IPS-15b (cell line): ENCODE data around the gene SULT4A1.

Experiments used
- H3K27me3 ChIP-seq: one replicate; pipeline ENCODE4 v1.6.1; 2013; ENCODE audit warnings: low read length; ENCODE audit not compliant: control insufficient read depth, insufficient read depth
- H3K36me3 ChIP-seq: one replicate; pipeline ENCODE4 v1.6.1; 2013; ENCODE audit warnings: low read length; ENCODE audit not compliant: control insufficient read depth, insufficient read depth
- H3K4me1 ChIP-seq: one replicate; pipeline ENCODE4 v1.6.1; 2013; ENCODE audit warnings: mild to moderate bottlenecking, low read length; ENCODE audit not compliant: control insufficient read depth, insufficient read depth
- H3K4me3 ChIP-seq: one replicate; pipeline ENCODE4 v1.5.1; 2013; ENCODE audit warnings: low read depth, low read length
- H3K9ac ChIP-seq: one replicate; pipeline ENCODE4 v1.6.1; 2013; ENCODE audit warnings: low read depth, mild to moderate bottlenecking, low read length
- H3K9me3 ChIP-seq: one replicate; pipeline ENCODE4 v1.6.1; 2013; ENCODE audit warnings: mild to moderate bottlenecking, low read length; ENCODE audit not compliant: control insufficient read depth, insufficient read depth

The SULT4A1 gene

DNA sequence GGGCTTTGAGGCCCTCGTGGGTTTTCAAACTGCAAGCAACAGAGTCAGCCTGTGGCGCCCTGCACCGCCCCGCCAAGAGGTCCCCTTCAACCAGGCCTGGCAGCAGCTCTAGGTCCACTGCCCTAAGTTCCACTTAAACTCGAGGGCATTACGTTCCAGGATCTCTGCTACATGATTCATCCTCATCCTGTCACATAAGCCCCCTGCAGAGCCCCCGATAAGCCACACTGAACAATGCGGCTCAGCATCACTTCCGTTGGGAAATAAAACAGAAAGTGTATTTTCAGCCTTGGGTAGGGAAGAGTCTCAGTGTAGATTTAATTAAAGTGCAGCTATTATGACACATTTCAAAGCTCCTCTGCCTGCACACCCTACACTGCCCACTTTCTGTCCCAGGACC, 24.6 kb downstream of the SULT4A1 start:
- no peak overlapping the region for H3K9ac ChIP-seq
- H3K9me3 ChIP-seq, result no peaks in the 10 kb centered on the region
- no peaks in the 10 kb centered on the region for H3K4me1 ChIP-seq
- no peak overlapping the region for H3K4me3 ChIP-seq
- peaks cover 35% of the 10 kb centered on the region for H3K36me3 ChIP-seq
- no peaks in the 10 kb centered on the region for H3K27me3 ChIP-seq

DNA sequence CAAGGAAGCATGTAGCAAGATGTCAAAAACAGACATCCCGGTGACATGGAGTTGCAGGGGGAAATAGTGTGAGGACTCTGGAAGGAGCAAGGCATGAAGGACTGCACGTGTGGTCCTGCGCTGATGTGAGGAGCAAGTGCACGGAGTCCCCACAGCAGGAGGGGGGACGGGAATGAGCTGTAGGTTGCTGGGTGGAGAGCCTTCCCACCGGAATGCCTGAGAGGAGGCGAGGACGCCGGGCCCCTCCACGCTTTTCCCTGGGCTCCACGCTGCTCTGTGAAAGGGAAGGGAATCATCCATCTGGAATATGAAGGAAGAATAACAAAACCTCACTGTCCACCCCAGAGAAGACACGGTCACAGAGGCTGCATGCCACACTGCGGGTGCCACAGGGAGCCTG, 26.6 kb downstream of the SULT4A1 start:
- H3K4me3 ChIP-seq, result no peak overlapping the region
- no peak overlapping the region for H3K9ac ChIP-seq
- H3K36me3 ChIP-seq, result peaks cover 42% of the 10 kb centered on the region
- H3K9me3 ChIP-seq, result no peaks in the 10 kb centered on the region
- no peaks in the 10 kb centered on the region for H3K4me1 ChIP-seq
- H3K27me3 ChIP-seq, result no peaks in the 10 kb centered on the region

DNA sequence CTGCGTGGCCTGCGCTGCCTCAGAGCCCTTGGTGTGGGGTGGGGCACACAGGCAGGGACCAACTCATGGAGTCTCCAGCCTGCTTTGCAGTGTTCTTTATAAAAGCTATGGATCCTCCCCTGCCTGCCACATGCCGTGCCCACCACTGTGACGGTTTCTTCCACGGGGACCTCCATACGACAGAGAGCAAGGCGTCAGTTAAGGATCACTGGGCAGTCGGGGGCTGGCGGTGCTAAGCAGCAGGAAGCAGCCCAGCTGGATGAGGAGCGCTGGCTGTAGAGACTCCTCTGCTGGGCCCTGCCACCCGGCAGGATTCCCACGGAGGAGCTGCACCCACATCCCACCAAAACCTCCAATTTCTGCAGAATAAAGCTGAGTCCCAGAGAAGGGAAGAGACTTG, 27.1 kb downstream of the SULT4A1 start:
- Histone ChIP-seq H3K36me3 (peaks cover 47% of the 10 kb centered on the region), H3K4me3 (no peak overlapping the region), H3K9ac (no peak overlapping the region), H3K27me3 (no peaks in the 10 kb centered on the region), H3K4me1 (no peaks in the 10 kb centered on the region), H3K9me3 (no peaks in the 10 kb centered on the region)

DNA sequence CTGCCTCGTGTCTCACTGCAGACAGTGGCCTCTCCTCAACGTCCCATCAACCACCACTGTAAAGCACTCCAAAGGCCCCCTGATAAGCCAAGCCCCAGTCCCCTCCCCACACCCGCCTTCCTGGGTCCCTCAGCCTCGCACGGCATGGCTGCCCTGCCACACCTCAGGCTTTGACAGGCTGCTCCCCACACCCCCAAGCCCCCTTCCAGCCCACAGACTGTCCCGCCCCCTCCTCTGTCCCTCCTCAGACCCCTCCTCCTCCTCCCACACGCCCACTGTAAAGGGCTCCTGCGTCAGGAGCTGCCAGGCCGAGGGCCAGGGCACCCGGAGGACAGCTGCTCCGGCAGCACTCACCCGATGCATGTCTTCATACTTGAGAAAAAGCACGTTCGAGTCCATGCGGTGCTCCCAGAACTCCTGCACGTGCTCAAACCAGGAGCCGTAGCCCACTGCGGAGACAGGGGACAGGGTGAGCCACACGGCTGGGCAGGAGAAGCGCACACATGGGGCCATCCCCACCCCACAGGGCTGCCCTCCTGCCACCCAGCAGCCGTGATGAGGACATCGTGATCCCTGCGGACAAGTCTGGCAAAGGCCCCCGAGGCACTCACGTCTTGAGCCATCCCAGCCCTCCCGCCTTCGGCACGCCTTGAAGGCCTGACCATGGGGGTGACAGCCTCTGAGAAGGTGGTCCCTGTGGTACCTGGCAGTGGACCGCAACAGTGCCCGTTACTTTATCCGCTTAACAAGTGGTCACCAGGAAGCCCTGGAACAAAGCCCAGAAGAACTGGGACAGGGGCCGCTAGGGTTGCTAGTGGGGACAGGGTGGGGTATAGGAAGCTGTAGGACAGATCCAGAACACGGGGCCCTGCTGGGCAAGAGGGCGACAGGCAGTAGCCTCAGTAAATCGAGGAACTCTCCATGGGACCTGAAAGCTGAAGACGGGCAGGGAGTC, 28.8 kb downstream of the SULT4A1 start:
- peaks cover 39% of the 10 kb centered on the region for H3K36me3 ChIP-seq
- H3K4me3 ChIP-seq, result no peak overlapping the region
- no peaks in the 10 kb centered on the region for H3K27me3 ChIP-seq
- no peaks in the 10 kb centered on the region for H3K9me3 ChIP-seq
- no peaks in the 10 kb centered on the region for H3K4me1 ChIP-seq
- no peak overlapping the region for H3K9ac ChIP-seq

DNA sequence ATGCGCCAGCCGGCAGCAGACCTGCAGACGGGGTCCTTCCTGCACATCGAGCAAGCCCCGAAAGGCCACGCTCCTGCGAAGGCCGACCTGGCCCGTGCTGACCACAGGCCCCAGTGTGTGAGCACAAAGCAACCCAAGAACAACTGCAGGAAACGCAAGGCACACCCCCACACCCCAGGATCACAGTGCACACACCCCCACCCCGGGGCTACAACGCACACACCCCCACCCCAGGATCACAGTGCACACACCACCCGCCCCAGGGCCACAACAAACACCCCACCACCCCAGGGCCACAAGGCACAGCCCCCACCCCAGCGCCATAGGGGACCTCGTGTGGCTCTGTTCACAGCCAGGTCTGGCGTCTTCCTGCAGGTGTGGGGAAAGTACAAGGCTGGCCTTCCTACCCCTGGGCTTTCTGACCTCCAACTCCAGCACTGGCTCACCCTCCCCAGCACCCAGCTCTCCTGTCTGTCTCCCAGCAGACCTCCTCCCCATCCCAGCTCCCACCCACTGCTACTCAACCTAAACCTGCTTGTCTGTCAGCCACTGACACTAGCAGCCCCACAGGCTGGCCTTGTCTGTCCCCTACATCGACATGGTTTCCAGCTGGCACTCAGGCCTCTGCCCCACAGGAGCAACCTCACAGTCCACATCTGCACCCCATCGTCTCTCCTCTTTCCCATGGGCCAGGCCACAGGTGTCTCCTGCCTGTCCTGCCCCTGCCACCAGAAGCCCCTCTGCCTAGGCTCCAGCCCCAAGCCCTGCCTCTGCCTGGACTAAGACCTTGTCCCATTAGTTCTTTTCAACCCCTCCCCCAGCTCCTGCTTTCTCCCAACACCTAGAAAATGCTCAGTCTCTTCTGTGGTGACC, 29.7 kb downstream of the SULT4A1 start:
- Histone ChIP-seq H3K9me3 (no peaks in the 10 kb centered on the region), H3K4me3 (no peak overlapping the region), H3K36me3 (peaks cover 40% of the 10 kb centered on the region), H3K4me1 (no peaks in the 10 kb centered on the region), H3K27me3 (no peaks in the 10 kb centered on the region), H3K9ac (no peak overlapping the region)

DNA sequence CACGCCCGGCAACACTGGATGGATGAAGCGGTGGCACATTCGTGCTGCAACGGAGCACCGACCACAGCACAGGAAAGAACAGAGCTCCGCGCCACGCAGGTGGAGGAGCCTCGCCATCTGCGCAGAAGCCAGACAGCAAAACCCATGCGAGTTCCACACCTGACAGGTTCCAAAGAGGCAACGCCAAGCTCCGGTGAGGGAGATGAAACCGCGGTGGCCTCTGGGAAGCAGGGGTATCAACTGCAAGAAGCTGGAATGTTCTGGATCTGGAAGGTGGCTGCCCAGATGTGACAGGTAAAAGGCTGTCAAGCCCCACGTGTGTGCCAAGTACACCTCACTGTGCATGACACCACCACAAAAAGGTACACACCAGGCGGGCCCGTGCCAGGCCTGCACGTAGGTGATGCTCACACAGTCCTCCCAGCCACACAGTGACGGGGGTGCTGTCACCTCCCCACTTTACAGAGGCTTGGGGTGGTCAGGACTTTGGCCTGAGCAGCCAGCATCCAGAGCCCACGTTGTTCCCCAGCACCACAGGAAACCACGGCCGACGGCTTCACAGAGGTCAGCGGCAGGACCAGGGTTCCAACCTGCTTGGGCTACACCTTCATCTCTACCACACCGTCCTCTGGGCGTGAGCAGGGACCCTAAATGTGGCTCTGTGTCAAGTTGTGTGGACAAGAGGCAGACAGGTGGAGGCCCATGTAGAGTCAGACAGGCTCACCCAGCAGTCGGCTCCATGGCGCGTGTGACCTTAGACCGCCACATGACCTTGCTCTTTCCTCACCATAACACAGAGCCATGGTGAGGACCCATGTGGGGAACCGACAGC, 30.5 kb downstream of the SULT4A1 start:
- H3K36me3 ChIP-seq, result peaks cover 34% of the 10 kb centered on the region
- H3K9me3 ChIP-seq, result no peaks in the 10 kb centered on the region
- H3K4me1 ChIP-seq, result no peaks in the 10 kb centered on the region

DNA sequence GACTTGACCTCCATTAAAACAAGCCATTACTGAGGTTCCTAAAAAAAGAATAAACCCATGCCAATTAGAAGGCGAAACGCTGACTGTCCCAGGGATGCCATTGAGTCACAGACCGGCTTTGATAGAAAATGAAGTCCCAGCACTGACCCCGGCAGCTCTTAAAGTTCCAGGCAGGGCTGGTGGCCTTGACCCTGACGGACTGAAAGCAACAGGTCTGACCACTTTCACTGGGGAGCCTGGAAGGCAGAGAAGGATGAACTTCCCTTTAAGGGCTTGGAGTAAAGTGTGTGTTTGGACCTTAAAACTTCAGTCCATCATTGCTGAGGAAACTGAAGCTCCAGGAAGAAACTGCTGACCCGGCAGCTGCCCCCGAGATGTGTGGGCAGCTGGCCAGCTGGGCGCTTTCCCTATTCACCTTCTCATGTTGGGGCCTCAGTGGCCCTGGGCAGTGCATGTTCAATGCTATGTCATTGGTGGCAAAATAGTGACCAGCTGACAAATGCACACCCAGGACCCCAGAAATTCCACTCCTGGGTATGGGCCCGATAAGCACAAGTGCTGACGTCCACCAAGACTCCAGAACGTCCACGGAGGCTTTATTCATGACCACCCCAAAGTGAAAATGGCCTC, 31.3 kb downstream of the SULT4A1 start:
- Histone ChIP-seq H3K36me3 (peaks cover 35% of the 10 kb centered on the region), H3K4me1 (no peaks in the 10 kb centered on the region), H3K4me3 (no peak overlapping the region), H3K9me3 (no peaks in the 10 kb centered on the region), H3K9ac (no peak overlapping the region), H3K27me3 (no peaks in the 10 kb centered on the region)

More for the DNA sequence above, 30.5 kb downstream of the SULT4A1 start:
- Histone ChIP-seq H3K27me3 (no peaks in the 10 kb centered on the region), H3K9ac (no peak overlapping the region), H3K4me3 (no peak overlapping the region)

DNA sequence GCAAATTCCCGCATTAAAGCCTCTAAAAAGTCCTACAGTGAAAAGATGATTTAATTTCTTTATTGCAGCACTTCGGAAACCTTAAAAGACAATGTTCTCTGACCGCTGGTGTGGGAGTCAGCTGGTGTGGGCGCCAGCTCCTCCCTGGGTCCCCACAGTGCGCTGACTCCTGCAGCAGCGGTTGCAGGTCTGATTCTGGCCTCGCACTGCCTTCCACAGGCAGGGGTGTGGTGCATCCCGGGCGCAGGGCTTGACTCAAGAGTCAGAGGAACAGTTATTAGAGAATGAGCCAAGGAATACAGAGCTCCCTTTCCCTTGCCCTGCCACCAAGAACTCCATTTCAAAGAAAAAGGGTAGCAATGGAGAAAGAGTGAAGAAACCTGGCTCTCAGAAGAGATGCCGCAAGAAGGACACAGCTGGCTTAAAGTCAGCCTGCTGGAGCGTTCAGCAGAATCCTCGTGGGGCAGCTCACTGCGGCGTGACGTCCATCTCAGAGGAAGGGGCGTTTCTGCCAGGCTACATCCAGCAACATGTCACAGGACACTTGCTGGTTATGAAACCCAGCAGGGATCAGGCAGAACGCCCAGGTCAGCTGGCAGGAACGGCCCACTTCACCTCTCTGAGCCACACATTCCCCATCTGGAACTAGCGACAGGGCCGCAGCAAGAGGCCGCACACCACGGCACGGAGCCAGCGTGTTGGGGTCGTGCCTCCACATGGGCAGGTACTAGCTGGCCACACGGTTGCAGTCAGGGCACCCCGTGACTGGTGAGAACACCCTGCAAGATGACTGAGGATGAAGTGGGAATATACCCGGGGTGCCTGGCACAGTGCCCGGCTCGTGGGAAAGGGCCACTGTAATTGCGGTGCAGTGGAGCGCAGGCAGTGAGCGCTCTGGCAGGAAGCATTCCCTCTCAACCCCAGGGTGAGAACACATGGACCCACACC, 32.1 kb downstream of the SULT4A1 start:
- no peaks in the 10 kb centered on the region for H3K27me3 ChIP-seq
- peaks cover 2% of the 10 kb centered on the region for H3K4me1 ChIP-seq
- no peaks in the 10 kb centered on the region for H3K9me3 ChIP-seq
- no peak overlapping the region for H3K4me3 ChIP-seq
- no peak overlapping the region for H3K9ac ChIP-seq
- H3K36me3 ChIP-seq, result peaks cover 41% of the 10 kb centered on the region

DNA sequence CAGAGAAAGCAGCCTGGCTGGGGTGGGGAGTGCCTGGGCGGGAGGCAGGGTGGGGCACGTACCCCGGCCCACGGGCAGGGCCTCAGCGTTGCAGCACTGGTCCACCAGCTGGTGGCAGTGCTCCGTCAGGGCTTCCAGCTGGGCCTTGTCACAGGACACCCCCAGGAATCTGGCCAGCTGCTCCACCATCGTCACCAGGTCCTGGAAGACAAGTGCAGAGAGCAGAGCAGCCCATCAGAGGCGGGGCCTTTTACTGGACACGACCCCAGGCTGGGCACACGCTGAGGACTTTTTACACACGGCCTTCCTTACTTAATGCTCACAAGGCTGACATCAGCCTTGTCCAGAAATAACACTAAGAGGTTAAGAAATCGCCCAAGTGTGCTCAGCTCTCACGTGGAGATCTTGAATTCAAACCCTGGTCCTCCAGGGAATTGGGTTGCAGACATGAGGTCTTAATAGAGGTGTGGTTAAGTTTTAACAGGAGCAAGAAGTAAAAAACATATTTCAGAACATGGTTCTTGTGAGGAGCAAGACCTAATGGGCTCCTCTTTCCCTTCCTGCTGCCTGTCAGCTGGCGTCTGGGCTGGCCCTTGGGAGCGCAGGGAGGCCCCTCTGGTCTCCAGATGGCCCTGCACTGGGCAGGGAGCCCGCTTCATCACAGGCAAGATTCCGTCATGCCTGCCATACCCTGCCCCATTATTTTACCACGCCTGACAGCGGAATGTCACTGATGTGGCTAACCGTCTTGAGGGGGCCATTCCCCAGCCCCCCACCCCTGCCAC, 33.1 kb downstream of the SULT4A1 start:
- Histone ChIP-seq H3K4me1 (peaks cover 4% of the 10 kb centered on the region), H3K27me3 (no peaks in the 10 kb centered on the region), H3K36me3 (peaks cover 39% of the 10 kb centered on the region), H3K9me3 (no peaks in the 10 kb centered on the region), H3K9ac (no peak overlapping the region), H3K4me3 (no peak overlapping the region)

DNA sequence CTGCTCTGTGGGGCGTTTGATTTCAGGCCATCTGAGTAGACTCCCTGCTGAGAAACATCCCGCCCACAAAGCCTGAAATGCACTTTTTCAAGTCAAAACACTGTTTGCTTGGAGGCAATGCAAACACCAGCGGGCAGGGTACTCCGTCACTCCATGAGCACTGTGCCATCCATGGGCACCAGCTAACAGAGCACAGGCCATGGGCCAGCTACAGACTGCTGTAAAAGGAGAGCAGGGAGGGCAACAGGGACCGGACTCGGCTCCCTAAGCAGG, 33.7 kb downstream of the SULT4A1 start:
- Histone ChIP-seq H3K4me3 (no peak overlapping the region), H3K4me1 (peaks cover 6% of the 10 kb centered on the region), H3K36me3 (peaks cover 38% of the 10 kb centered on the region), H3K9me3 (no peaks in the 10 kb centered on the region), H3K9ac (no peak overlapping the region), H3K27me3 (no peaks in the 10 kb centered on the region)
